Stomach (tissue), 4 donors: ENCODE measurements around the gene DRD4.

ENCODE experiments used
- CTCF ChIP-seq, 7 experiments: fragments of 450-650 bp in 4 of 7; fragments of 200-600 bp in 3 of 7; sonication (generic) in 3 of 7; IDR thresholded peaks; one replicate each; pipeline ENCODE4 v1.5.1; 2016 to 2019; ENCODE audit warnings: antibody characterized with exemption in 7 of 7, control low read depth in 2 of 7, mild to moderate bottlenecking in 1 of 7
- POLR2AphosphoS5 ChIP-seq, 3 donors: sonication (generic); formaldehyde crosslinking; IDR thresholded peaks; one replicate each; pipeline ENCODE4 v1.6.1; 2016; ENCODE audit warnings: antibody characterized with exemption in 3 of 3

- no peak for TF ChIP-seq CTCF (IDR thresholded peaks at IDR 0.05)
- no peak for TF ChIP-seq POLR2AphosphoS5 (IDR thresholded peaks at IDR 0.05)
These were observed 4.8 kb downstream of the DRD4 start for GRCh38 chr11:641806-642370.
